Transverse colon (tissue), 4 donors: Measurements from ENCODE around the gene CDH13. TPM values are rescaled to one million over a fixed set of nuclear protein-coding genes. Genes with fewer than 3 reads are reported as not detected.

Source experiments
- DNase-seq: peaks from one replicate; pipeline ENCODE4 v3.0.0-alpha.2; 2019
- H3K27ac ChIP-seq, 4 donors: fragments of 200-600 bp; sonication (generic); 2 replicates each; pipeline ENCODE4 v1.5.1; 2016 to 2018; ENCODE audit warnings: inconsistent platforms in 4 of 4
- H3K27me3 ChIP-seq: fragments of 200-600 bp; sonication (generic); 2 replicates; pipeline ENCODE4 v1.5.1; 2017; ENCODE audit warnings: inconsistent platforms
- H3K36me3 ChIP-seq, 4 donors: fragments of 200-600 bp; sonication (generic); 2 replicates each; pipeline ENCODE4 v1.5.1; 2017 to 2019; ENCODE audit warnings: inconsistent platforms in 4 of 4
- H3K4me1 ChIP-seq, 4 donors: fragments of 200-600 bp; sonication (generic); 2 replicates each; pipeline ENCODE4 v1.5.1; 2017 to 2020; ENCODE audit warnings: inconsistent platforms in 4 of 4
- H3K4me3 ChIP-seq, 4 donors: fragments of 200-600 bp; sonication (generic); 1 replicate in 1 of 4; 2 replicates in 3 of 4; pipeline versions ENCODE4 v1.5.1 to v1.6.1; 2017 to 2019; ENCODE audit warnings: inconsistent platforms in 4 of 4
- H3K9me3 ChIP-seq, 2 donors: fragments of 200-600 bp; sonication (generic); 2 replicates each; pipeline ENCODE4 v1.5.1; 2017 to 2019; ENCODE audit warnings: inconsistent platforms in 2 of 2
- EP300 ChIP-seq: sonication (generic); formaldehyde crosslinking; IDR thresholded peaks from one replicate; pipeline ENCODE4 v1.6.1; 2017; ENCODE audit warnings: antibody characterized with exemption, low read depth
- POLR2A ChIP-seq: fragments of 450-650 bp; IDR thresholded peaks from one replicate; pipeline ENCODE4 v1.6.1; 2016; ENCODE audit warnings: antibody characterized with exemption, mild to moderate bottlenecking, moderate library complexity
- POLR2AphosphoS5 ChIP-seq, 3 donors: sonication (generic); formaldehyde crosslinking; IDR thresholded peaks; one replicate each; pipeline ENCODE4 v1.6.1; 2016; ENCODE audit warnings: antibody characterized with exemption in 3 of 3
- WGBS, 2 donors: methylation state at CpG; one replicate each; pipeline ENCODE4 v1.1.5; 2018; ENCODE audit warnings: low coverage in 1 of 2; 5-methylcytosine and 5-hydroxymethylcytosine counted together
- in situ Hi-C, 4 donors: fragments of 200-750 bp; cut with MboI; loops; one replicate each; pipeline versions ENCODE4 v1.15.0 to v1.15.1; 2017; ENCODE audit warnings: low sequenced_read_pairs in 3 of 4, low pct_ligation_motif_present in 1 of 4, low pct_unique_long_range_greater_than_20kb in 1 of 4
- intact Hi-C: fragments of 100-400 bp; cut with DNase I; formaldehyde crosslinking; loops from one replicate; pipeline ENCODE4 v1.15.1; 2023; ENCODE audit warnings: low total_unique reads
- total RNA-seq, 4 donors: library from RNA; depleted of rRNA; stranded (reverse); fragments of >200 nt; gene quantifications; one replicate each; pipeline ENCODE4 v1.1.0, GENCODE V29; 2016
- TF ChIP-seq, protein P1 (sequence below), 5 experiments: fragments of 200-600 bp in 3 of 5; fragments of 450-650 bp in 2 of 5; sonication (generic) in 3 of 5; IDR thresholded peaks; 1 replicate in 2 of 5; 2 replicates in 3 of 5; pipeline ENCODE4 v1.5.1; 2016 to 2017; ENCODE audit warnings: antibody characterized with exemption in 5 of 5, inconsistent platforms in 3 of 5, mild to moderate bottlenecking in 2 of 5, moderate library complexity in 1 of 5

The CDH13 gene
- total RNA-seq, 4 donors from 2014 or later = 3.8 to 28.1 (median 5.8) TPM

DNA sequence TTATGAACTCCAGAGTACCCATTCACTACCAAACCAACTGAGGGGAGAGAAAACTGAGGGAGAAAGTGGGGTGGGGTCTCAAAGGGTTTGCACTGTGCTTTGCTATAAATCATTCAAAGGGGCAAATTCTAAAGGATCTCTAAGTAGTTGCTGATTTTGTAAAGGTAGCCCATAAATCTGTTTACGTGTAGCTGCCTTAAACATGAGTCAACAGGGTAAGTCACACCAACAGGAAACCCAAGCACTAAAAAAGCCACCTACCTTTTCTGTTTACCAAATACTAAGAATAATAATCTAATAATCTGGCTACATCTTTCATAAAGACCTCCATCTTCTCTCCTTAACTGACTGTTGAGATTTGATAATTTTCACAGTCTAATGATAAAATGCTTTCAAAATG is 1172.6 kb downstream of the CDH13 start:
- in situ Hi-C loops (no loop called here), intact Hi-C loops (no loop called here)
- Histone ChIP-seq H3K27me3 (peaks cover 3% of the 10 kb centered on the region), H3K4me3 (no peak overlapping the region), H3K9me3 (no peaks in the 10 kb centered on the region), H3K36me3 (no peaks in the 10 kb centered on the region), H3K27ac (no peak overlapping the region), H3K4me1 (peaks cover 0 to 11% (median 4%) of the 10 kb centered on the region in 4 donors)
- no peak for DNase-seq
- 45 to 100% methylated on average over 1 of the region's 1 CpG for WGBS, 2 donors
- no peak for TF ChIP-seq POLR2AphosphoS5 (IDR thresholded peaks at IDR 0.05)
- TF ChIP-seq, protein P1, sequence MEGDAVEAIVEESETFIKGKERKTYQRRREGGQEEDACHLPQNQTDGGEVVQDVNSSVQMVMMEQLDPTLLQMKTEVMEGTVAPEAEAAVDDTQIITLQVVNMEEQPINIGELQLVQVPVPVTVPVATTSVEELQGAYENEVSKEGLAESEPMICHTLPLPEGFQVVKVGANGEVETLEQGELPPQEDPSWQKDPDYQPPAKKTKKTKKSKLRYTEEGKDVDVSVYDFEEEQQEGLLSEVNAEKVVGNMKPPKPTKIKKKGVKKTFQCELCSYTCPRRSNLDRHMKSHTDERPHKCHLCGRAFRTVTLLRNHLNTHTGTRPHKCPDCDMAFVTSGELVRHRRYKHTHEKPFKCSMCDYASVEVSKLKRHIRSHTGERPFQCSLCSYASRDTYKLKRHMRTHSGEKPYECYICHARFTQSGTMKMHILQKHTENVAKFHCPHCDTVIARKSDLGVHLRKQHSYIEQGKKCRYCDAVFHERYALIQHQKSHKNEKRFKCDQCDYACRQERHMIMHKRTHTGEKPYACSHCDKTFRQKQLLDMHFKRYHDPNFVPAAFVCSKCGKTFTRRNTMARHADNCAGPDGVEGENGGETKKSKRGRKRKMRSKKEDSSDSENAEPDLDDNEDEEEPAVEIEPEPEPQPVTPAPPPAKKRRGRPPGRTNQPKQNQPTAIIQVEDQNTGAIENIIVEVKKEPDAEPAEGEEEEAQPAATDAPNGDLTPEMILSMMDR (IDR thresholded peaks at IDR 0.05) = no peak
- no peak for TF ChIP-seq EP300
- no peak for TF ChIP-seq POLR2A

DNA sequence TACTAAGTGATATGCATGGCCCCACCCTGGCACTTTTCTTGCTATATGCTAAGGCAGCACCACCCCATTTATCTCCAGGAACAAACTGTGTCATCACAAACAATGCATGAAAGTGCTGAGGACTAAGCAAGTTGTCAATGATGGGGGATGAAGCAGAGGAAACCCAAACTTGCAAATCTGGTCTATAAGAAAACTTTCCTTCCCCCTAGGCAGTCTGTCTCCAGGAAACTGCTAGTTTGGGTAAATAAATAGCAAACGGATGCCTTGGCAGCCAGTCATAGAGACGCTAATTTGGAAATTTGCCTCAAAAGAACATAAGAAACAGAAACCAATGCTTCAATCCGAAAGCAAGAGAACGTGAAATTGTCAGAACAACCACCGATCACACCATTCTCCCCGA is 1175.4 kb downstream of the CDH13 start:
- H3K4me3 ChIP-seq = peak overlapping the region in 1 of 4 donors; percentile 32
- intact Hi-C loops (no loop called here), in situ Hi-C loops (loop anchor here in 3 of 4 donors (25.0 kb wide), 2 partner anchors 260 to 385 kb away; partner anchors contain the start of genes ADAD2 (in 1 of the 3) and TAF1C (in 1 of the 3))
- 9 to 11% methylated on average over 6 of the region's 6 CpGs for WGBS, 2 donors
- peak overlapping the region; percentile 14 to 50 (median 46) for H3K27ac ChIP-seq
- TF ChIP-seq EP300 = no peak
- peak in 1 of 3 donors; percentile 13 for TF ChIP-seq POLR2AphosphoS5 (IDR thresholded peaks at IDR 0.05)
- no peak for TF ChIP-seq POLR2A
- DNase-seq = no peak
- no peaks in the 10 kb centered on the region for H3K36me3 ChIP-seq
- no peaks in the 10 kb centered on the region for H3K9me3 ChIP-seq
- H3K4me1 ChIP-seq = peaks cover 0 to 11% (median 4%) of the 10 kb centered on the region in 4 donors
- peaks cover 3% of the 10 kb centered on the region for H3K27me3 ChIP-seq

DNA sequence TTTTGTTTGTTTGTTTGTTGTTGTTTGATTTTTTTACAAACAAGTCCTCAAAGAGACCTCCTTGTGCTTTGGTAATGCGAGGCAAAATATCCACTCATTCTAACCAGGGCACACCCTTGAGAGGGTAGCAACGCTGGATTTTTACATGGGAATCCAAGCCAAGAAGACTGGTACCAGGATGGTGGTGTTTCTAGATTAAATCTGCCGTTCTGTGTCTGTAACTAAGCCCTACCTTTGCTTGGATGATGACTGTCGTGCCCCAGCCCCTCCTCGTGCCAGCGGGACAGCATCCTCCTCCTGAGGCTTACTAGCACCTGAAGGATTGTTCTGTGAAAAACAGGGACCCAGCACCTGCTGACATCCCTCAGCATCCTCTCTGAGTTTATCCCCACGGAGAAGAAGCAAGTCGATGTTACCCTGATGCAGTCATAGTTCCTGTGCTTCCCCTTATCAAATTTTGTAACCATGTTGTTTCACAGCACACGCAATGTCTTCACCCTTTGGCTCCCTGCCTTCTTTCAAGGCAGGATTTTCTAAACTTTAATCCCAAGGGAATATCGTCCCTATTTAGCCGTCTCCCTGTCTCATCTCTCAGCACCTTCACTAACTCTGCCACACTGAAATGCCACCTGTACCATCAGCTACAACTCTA is 1175.9 kb downstream of the CDH13 start:
- H3K4me1 ChIP-seq = peaks cover 0 to 11% (median 4%) of the 10 kb centered on the region in 4 donors
- no peak for DNase-seq
- peak overlapping the region; percentile 14 to 50 (median 46) for H3K27ac ChIP-seq
- TF ChIP-seq POLR2AphosphoS5 (IDR thresholded peaks at IDR 0.05) = no peak
- no peak for TF ChIP-seq EP300
- TF ChIP-seq, protein P1 (IDR thresholded peaks at IDR 0.05) = no peak
- no peak for TF ChIP-seq POLR2A
- in situ Hi-C loops = loop anchor here in 3 of 4 donors (25.0 kb wide), 2 partner anchors 260 to 385 kb away; partner anchors contain the start of genes ADAD2 (in 1 of the 3) and TAF1C (in 1 of the 3)
- 62 to 71% methylated on average over 5 to 11 of the region's 11 CpGs for WGBS, 2 donors
- no peaks in the 10 kb centered on the region for H3K9me3 ChIP-seq
- intact Hi-C loops = no loop called here
- H3K27me3 ChIP-seq = peaks cover 3% of the 10 kb centered on the region
- no peaks in the 10 kb centered on the region for H3K36me3 ChIP-seq
- peak overlapping the region in 1 of 4 donors; percentile 32 for H3K4me3 ChIP-seq

DNA sequence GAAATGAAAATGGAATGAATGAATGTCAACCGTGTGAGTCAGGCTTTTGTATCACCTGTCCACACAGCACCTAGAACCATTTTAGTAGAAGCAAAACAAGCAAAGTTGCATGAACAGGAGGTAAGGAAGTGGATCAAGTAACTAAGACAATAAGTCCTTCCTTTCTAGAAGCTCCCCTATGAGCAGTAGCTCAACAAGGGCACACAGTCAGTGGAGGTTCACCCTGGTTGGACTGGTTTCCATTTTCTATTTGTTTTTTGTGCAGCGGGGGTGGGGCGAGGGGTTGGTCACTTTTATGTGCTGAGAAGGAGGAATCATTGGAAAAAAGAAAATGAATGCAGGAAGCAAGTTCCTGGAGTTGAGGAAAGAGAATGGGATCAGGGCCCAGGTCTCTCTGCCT is 1177.0 kb downstream of the CDH13 start:
- peaks cover 0 to 16% (median 8%) of the 10 kb centered on the region in 4 donors for H3K4me1 ChIP-seq
- in situ Hi-C loops = loop anchor here in 3 of 4 donors (25.0 kb wide), 2 partner anchors 258 to 383 kb away; partner anchors contain the start of genes ADAD2 (in 1 of the 3) and TAF1C (in 1 of the 3)

More for the DNA sequence above, 1177.0 kb downstream of the CDH13 start:
- intact Hi-C loops = no loop called here
- Histone ChIP-seq H3K9me3 (no peaks in the 10 kb centered on the region), H3K36me3 (no peaks in the 10 kb centered on the region), H3K4me3 (no peak overlapping the region), H3K27ac (no peak overlapping the region), H3K27me3 (peaks cover 3% of the 10 kb centered on the region)
- no peak for DNase-seq
- no peak for TF ChIP-seq POLR2A
- TF ChIP-seq POLR2AphosphoS5 (IDR thresholded peaks at IDR 0.05) = no peak
- TF ChIP-seq, protein P1 (IDR thresholded peaks at IDR 0.05) = no peak
- TF ChIP-seq EP300 = no peak
- 64 to 69% methylated on average over 3 of the region's 3 CpGs for WGBS, 2 donors
